Gastroesophageal sphincter (tissue), 3 donors: ENCODE data around the gene DCDC2.

Experiments used
- CTCF ChIP-seq, 4 experiments: fragments of 200-600 bp in 2 of 4; fragments of 450-650 bp in 2 of 4; sonication (generic) in 1 of 4; IDR thresholded peaks; one replicate each; pipeline ENCODE4 v1.5.1; 2017 to 2019; ENCODE audit warnings: antibody characterized with exemption in 4 of 4, mild to moderate bottlenecking in 2 of 4, moderate library complexity in 2 of 4
- POLR2A ChIP-seq, 2 donors: fragments of 450-650 bp; IDR thresholded peaks; one replicate each; pipeline ENCODE4 v1.6.1; 2017; ENCODE audit warnings: antibody characterized with exemption in 2 of 2, mild to moderate bottlenecking in 2 of 2, moderate library complexity in 1 of 2
- POLR2AphosphoS5 ChIP-seq: sonication (generic); formaldehyde crosslinking; IDR thresholded peaks from one replicate; pipeline ENCODE4 v1.6.1; 2017; ENCODE audit warnings: antibody characterized with exemption

- TF ChIP-seq CTCF (IDR thresholded peaks at IDR 0.05) (no peak), POLR2A (IDR thresholded peaks at IDR 0.05) (no peak), POLR2AphosphoS5 (no peak)
Measured at GRCh38 chr6:24339932-24340331, 17.9 kb downstream of the DCDC2 start.
